RWPE1 (cell line): ENCODE measurements around the gene MKRN2OS.

Source experiments
- CTCF ChIA-PET: fragments of 350-600 bp; sonication (Branson Sonifier 250); formaldehyde crosslinking; extraction: SDS; loops from one replicate; lab custom pipeline; 2021; lab: Yijun Ruan, JAX
- POLR2A ChIA-PET: fragments of 400-600 bp; formaldehyde crosslinking; extraction: SDS; loops from one replicate; lab custom pipeline; 2020; ENCODE audit warnings: antibody characterized with exemption; ENCODE audit not compliant: low non-redundant PET; lab: Yijun Ruan, JAX
- DNase-seq: peaks from one replicate; pipeline ENCODE4 v3.0.0; 2012; ENCODE audit warnings: low spot score
- H3K27ac ChIP-seq: fragments of 450-650 bp; 2 replicates; pipeline ENCODE4 v1.5.1; 2017
- TF ChIP-seq, protein P1 (sequence below): fragments of 450-650 bp; conservative IDR thresholded peaks from 2 replicates; pipeline ENCODE4 v1.5.1; 2017; ENCODE audit warnings: low read depth, mild to moderate bottlenecking

Gene MKRN2OS

DNA sequence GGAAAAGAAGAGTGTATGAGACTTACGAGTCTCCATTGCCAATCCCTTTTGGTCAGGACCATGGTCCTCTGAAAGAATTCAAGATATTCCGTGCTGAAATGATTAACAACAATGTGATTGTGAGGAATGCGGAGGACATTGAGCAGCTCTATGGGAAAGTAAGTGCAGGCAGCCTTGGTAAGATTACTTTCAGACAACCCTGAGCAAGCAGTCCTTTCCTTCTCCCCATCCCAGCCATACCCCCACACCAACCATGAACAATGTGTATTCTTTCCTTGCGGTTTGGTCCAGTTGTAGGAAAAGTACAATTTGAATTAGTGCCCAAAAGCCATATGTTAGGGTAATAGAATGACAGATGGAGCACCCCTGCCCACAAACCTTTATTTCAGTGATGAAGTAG, 55.5 kb downstream of the MKRN2OS start:
- DNase-seq = no peak
- ChIA-PET CTCF (no interaction called here), POLR2A (no interaction called here)
- TF ChIP-seq, protein P1, sequence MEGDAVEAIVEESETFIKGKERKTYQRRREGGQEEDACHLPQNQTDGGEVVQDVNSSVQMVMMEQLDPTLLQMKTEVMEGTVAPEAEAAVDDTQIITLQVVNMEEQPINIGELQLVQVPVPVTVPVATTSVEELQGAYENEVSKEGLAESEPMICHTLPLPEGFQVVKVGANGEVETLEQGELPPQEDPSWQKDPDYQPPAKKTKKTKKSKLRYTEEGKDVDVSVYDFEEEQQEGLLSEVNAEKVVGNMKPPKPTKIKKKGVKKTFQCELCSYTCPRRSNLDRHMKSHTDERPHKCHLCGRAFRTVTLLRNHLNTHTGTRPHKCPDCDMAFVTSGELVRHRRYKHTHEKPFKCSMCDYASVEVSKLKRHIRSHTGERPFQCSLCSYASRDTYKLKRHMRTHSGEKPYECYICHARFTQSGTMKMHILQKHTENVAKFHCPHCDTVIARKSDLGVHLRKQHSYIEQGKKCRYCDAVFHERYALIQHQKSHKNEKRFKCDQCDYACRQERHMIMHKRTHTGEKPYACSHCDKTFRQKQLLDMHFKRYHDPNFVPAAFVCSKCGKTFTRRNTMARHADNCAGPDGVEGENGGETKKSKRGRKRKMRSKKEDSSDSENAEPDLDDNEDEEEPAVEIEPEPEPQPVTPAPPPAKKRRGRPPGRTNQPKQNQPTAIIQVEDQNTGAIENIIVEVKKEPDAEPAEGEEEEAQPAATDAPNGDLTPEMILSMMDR = no peak
- H3K27ac ChIP-seq = no peak overlapping the region
